GM12878 (cell line): ENCODE results near the gene CATSPER1. TPM values are rescaled to one million over a fixed set of nuclear protein-coding genes. Genes with fewer than 3 reads are reported as not detected.

ENCODE experiments used
- ATAC-seq: fragments of 200-7000 bp; cut with Tn5 transposase; 3 replicates; pipeline ENCODE4 v1.9.1; 2020; ENCODE audit warnings: mild to moderate bottlenecking, moderate library complexity
- BruUV-seq: library from RNA; stranded (reverse); fragments of 400-500 nt; replicated peaks from 2 replicates; lab custom pipeline; 2021; lab: Mats Ljungman, UMichigan
- CTCF ChIA-PET: fragments of 300-600 bp; sonication (Branson Sonifier 250); formaldehyde crosslinking; extraction: SDS; loops from one replicate; lab custom pipeline; 2021; ENCODE audit warnings: inconsistent platforms; lab: Yijun Ruan, JAX
- POLR2A ChIA-PET: fragments of 350-600 bp; formaldehyde crosslinking; extraction: SDS; loops from one replicate; lab custom pipeline; 2021; ENCODE audit warnings: inconsistent platforms; lab: Charles Lee
- RAD21 ChIA-PET: fragments of 300-600 bp; sonication (Branson Sonifier 250); formaldehyde crosslinking; loops from one replicate; lab custom pipeline; 2023; ENCODE audit warnings: antibody characterized with exemption; ENCODE audit not compliant: unreplicated experiment; lab: Charles Lee
- SMC1A ChIA-PET: fragments of 300-600 bp; sonication (Branson Sonifier 250); formaldehyde crosslinking; loops from one replicate; lab custom pipeline; 2023; ENCODE audit not compliant: unreplicated experiment, uncharacterized antibody; lab: Charles Lee
- DNase-seq: peaks from one replicate; pipeline ENCODE4 v3.0.0-alpha.2; 2011; ENCODE audit warnings: low read depth, low spot score
- FAIRE-seq: peaks from 3 replicates; lab custom pipeline; 2011; peaks lifted over from hg19 to GRCh38; lab: Jason Lieb, UNC
- H2AFZ ChIP-seq: 2 replicates; pipeline ENCODE4 v1.6.0; 2011; ENCODE audit warnings: low read depth, low read length, control low read depth; ENCODE audit not compliant: control insufficient read depth
- H3K27ac ChIP-seq: 2 replicates; pipeline ENCODE4 v1.5.1; 2011; ENCODE audit warnings: control low read depth; ENCODE audit not compliant: control insufficient read depth, insufficient read depth
- H3K27me3 ChIP-seq, 2 experiments: replicated peaks in 1 of 2; 2 replicates each; pipeline versions ENCODE4 v1.6.0 to v1.6.1; 2011; ENCODE audit warnings: low read length in 1 of 2; ENCODE audit not compliant: control insufficient read depth in 2 of 2, insufficient read depth in 2 of 2
- H3K36me3 ChIP-seq, 2 experiments: 2 replicates each; pipeline ENCODE4 v1.5.1; 2011; ENCODE audit warnings: low read length in 1 of 2; ENCODE audit not compliant: control insufficient read depth in 2 of 2, insufficient read depth in 2 of 2
- H3K4me1 ChIP-seq: 2 replicates; pipeline ENCODE4 v1.6.1; 2011; ENCODE audit warnings: mild to moderate bottlenecking, low read length, moderate library complexity, mixed read lengths; ENCODE audit not compliant: control insufficient read depth, insufficient read depth
- H3K4me2 ChIP-seq: 2 replicates; pipeline ENCODE4 v1.6.0; 2011; ENCODE audit warnings: control low read depth; ENCODE audit not compliant: control insufficient read depth, insufficient read depth
- H3K4me3 ChIP-seq: fragments of 200-600 bp; sonication (generic); 2 replicates; pipeline ENCODE4 v1.5.1; 2016
- H3K79me2 ChIP-seq: 2 replicates; pipeline ENCODE4 v1.6.0; 2011; ENCODE audit warnings: low read length; ENCODE audit not compliant: control insufficient read depth, insufficient read depth
- H3K9ac ChIP-seq: 2 replicates; pipeline ENCODE4 v1.8.0; 2011; ENCODE audit warnings: low read length, control low read depth, mixed read lengths; ENCODE audit not compliant: control insufficient read depth, insufficient read depth
- H3K9me3 ChIP-seq: replicated peaks from 3 replicates; pipeline ENCODE4 v1.5.1; 2011; ENCODE audit warnings: mild to moderate bottlenecking, low read length; ENCODE audit not compliant: control insufficient read depth, insufficient read depth
- H4K20me1 ChIP-seq: 2 replicates; pipeline ENCODE4 v1.6.0; 2011; ENCODE audit not compliant: control insufficient read depth, insufficient read depth
- BACH1 ChIP-seq: fragments of 450-650 bp; IDR thresholded peaks from 2 replicates; pipeline ENCODE4 v1.6.1; 2017; ENCODE audit warnings: mild to moderate bottlenecking, borderline replicate concordance
- BHLHE40 ChIP-seq, 2 experiments: fragments of 450-650 bp in 1 of 2; IDR thresholded peaks; 2 replicates each; pipeline ENCODE4 v1.6.1; 2011 to 2017; ENCODE audit warnings: low read depth in 2 of 2, borderline replicate concordance in 1 of 2, improper control_type of control experiment in 1 of 2, low read length in 1 of 2, mild to moderate bottlenecking in 1 of 2
- DPF2 ChIP-seq: fragments of 450-650 bp; IDR thresholded peaks from 2 replicates; pipeline ENCODE4 v1.6.1; 2017; ENCODE audit warnings: mild to moderate bottlenecking
- EGR1 ChIP-seq, 2 experiments: IDR thresholded peaks; 1 replicate in 1 of 2; 2 replicates in 1 of 2; pipeline ENCODE4 v1.6.1; 2011 to 2012; ENCODE audit warnings: low read depth in 2 of 2, low read length in 2 of 2, borderline replicate concordance in 1 of 2, mild to moderate bottlenecking in 1 of 2, moderate library complexity in 1 of 2
- IKZF2 ChIP-seq, 2 experiments: fragments of 450-650 bp; IDR thresholded peaks; 2 replicates each; pipeline ENCODE4 v1.6.1; 2017; ENCODE audit warnings: mild to moderate bottlenecking in 2 of 2, moderate library complexity in 2 of 2
- JUNB ChIP-seq: IDR thresholded peaks from 2 replicates; pipeline ENCODE4 v1.6.1; 2016; ENCODE audit warnings: antibody characterized with exemption, mild to moderate bottlenecking
- JUND ChIP-seq: IDR thresholded peaks from 2 replicates; pipeline ENCODE4 v1.6.1; 2012; ENCODE audit warnings: low read depth, mild to moderate bottlenecking, low read length, improper control_type of control experiment, moderate library complexity
- KLF5 ChIP-seq: fragments of 450-650 bp; IDR thresholded peaks from 2 replicates; pipeline ENCODE4 v1.6.1; 2014; ENCODE audit warnings: mild to moderate bottlenecking; ENCODE audit not compliant: partially characterized antibody
- MXI1 ChIP-seq: fragments of 150-350 bp; IDR thresholded peaks from 2 replicates; pipeline ENCODE4 v1.6.1; 2011; ENCODE audit warnings: low read depth, mild to moderate bottlenecking, inconsistent platforms, low read length, improper control_type of control experiment
- NR2C1 ChIP-seq: fragments of 450-650 bp; IDR thresholded peaks from 2 replicates; pipeline ENCODE4 v1.6.1; 2017; ENCODE audit warnings: antibody characterized with exemption, mild to moderate bottlenecking, moderate library complexity
- NRF1 ChIP-seq: conservative IDR thresholded peaks from 2 replicates; pipeline ENCODE4 v1.6.1; 2011; ENCODE audit warnings: mild to moderate bottlenecking, low read depth, low read length, improper control_type of control experiment
- PML ChIP-seq: IDR thresholded peaks from 2 replicates; pipeline ENCODE4 v1.6.1; 2012; ENCODE audit warnings: low read length, inconsistent platforms
- POLR2A ChIP-seq: IDR thresholded peaks from 2 replicates; pipeline ENCODE4 v1.6.1; 2011; ENCODE audit warnings: low read depth, mild to moderate bottlenecking, low read length
- RAD21 ChIP-seq: IDR thresholded peaks from 2 replicates; pipeline ENCODE4 v1.6.1; 2011; ENCODE audit warnings: mild to moderate bottlenecking, low read depth, low read length, moderate library complexity; ENCODE audit not compliant: insufficient read depth
- SMARCA5 ChIP-seq: fragments of 450-650 bp; IDR thresholded peaks from 2 replicates; pipeline ENCODE4 v1.6.1; 2017; ENCODE audit warnings: mild to moderate bottlenecking
- TCF3 ChIP-seq: IDR thresholded peaks from 2 replicates; pipeline ENCODE4 v1.6.1; 2012; ENCODE audit warnings: low read depth, mild to moderate bottlenecking, low read length, borderline replicate concordance; ENCODE audit not compliant: insufficient read depth
- YY1 ChIP-seq: IDR thresholded peaks from 2 replicates; pipeline ENCODE4 v1.6.1; 2011; ENCODE audit warnings: low read depth, mild to moderate bottlenecking, low read length
- WGBS: methylation state at CpG from one replicate; pipeline ENCODE4 v1.1.6; 2016; ENCODE audit warnings: low lambda C conversion rate; ENCODE audit not compliant: insufficient replicate concordance, insufficient coverage; ENCODE audit errors: missing lambda C conversion rate; 5-methylcytosine and 5-hydroxymethylcytosine counted together
- in situ Hi-C: fragments of 300-500 bp; cut with MboI; formaldehyde crosslinking; loops from 9 replicates; pipeline ENCODE4 v1.14.3; 2018; ENCODE audit warnings: mixed read lengths
- intact Hi-C: fragments of 100-400 bp; cut with micrococcal nuclease; formaldehyde crosslinking; loops from one replicate; pipeline ENCODE4 v1.14.2; 2022; ENCODE audit not compliant: unreplicated experiment
- polyA plus RNA-seq, 11 experiments: library from polyadenylated mRNA; depleted of rRNA in 4 of 11; unstranded in 6 of 11; stranded (reverse) in 5 of 11; fragments of >200 nt; fragmentation: Nextera tagmentation in 4 of 11; fragmentation: Illumina TruSeq in 1 of 11; extraction: Ambion mirVana in 4 of 11; extraction: Trizol in 1 of 11; gene quantifications; 1 replicate in 1 of 11; 2 replicates in 10 of 11; pipeline versions ENCODE4 v1.2.1 to v1.2.3, GENCODE V29; 2011 to 2016; ENCODE audit warnings: inconsistent platforms in 2 of 11, missing spikeins in 2 of 11, low read depth in 1 of 11
- total RNA-seq, 4 experiments: library from RNA; depleted of rRNA in 3 of 4; stranded (reverse); fragments of >200 nt in 3 of 4; fragmentation: Illumina TruSeq in 1 of 4; extraction: Trizol in 1 of 4; gene quantifications; 2 replicates each; pipeline versions ENCODE4 v1.2.1 to v1.2.3, GENCODE V29; 2013 to 2021
- TF ChIP-seq, protein P1 (sequence below): IDR thresholded peaks from 2 replicates; pipeline ENCODE4 v1.6.1; 2011; ENCODE audit warnings: borderline replicate concordance, low read depth, mild to moderate bottlenecking, moderate library complexity, mixed read lengths, low read length; ENCODE audit not compliant: insufficient read depth; ENCODE audit errors: extremely low read length
- TF ChIP-seq, protein P2 (sequence below): fragments of 450-650 bp; IDR thresholded peaks from 2 replicates; pipeline ENCODE4 v1.6.1; 2018; ENCODE audit warnings: mild to moderate bottlenecking, low read depth, moderate library complexity; ENCODE audit not compliant: partially characterized antibody

CATSPER1 gene
- total and polyA plus RNA-seq, 10 of the 15 experiments (the other 5 are each of a cell fraction or from before 2014, with no cell fraction given), result 0.02 to 0.05 TPM; not detected in 8

DNA sequence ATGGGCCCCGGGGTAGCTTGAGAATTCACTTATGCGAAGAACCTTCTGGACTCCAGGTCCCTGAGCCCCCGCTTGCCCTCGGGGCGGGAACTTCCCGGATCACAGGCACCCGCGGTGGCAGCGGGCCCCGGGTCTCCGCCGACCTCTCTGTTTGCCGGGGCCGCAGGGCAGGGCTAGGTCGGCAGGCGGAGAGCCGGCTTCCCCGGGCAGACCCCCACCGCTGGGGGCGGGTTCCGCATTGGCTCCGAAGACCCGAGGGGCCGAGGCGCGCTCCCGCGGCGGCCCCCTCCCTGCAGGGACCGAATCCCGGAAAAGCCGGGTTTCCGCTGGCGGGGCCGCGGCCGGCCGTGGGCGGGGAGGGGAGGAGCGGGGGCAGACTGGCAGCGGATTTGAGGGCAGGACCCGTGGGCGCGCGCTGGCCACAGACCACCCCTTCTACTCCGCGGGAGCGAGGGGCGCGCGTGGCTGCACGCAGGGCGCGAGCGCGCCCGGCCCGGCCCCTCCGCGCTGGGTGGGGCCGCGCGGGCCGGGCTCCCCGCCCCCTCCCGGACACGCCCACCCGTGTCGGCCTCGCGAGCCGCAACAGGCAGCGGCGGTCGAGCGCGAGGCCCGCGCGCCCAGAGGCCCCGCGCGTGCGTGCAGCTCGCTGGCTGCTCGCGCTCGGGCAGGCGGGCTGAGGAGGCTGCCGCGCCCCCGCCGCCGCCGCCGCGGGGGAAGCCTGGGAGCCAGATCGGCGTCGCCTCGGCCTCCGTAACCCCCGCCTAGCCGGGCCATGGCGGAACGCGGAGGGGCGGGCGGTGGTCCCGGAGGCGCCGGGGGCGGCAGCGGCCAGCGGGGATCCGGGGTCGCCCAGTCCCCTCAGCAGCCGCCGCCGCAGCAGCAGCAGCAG, 43.7 kb upstream of the CATSPER1 start, which contains the start of gene PACS1:
PACS1 (plus strand) TSS at position 558 of the 889 bp plus-strand sequence; CDS start at position 773, 215 bp downstream.
- ChIA-PET SMC1A (interaction anchor here (0.7 to 17.7 kb wide), 12 partner anchors 10 to 180 kb away, joined by 3 to 265 read pairs (median 11); partner anchors contain the start of gene SF3B2), RAD21 (interaction anchor here (1.0 to 7.3 kb wide), 12 partner anchors 11 to 189 kb away, joined by 3 to 81 read pairs (median 10); partner anchors contain the start of gene SF3B2), CTCF (interaction anchor here (0.6 to 20.0 kb wide), 23 partner anchors 8 to 271 kb away, joined by 3 to 195 read pairs (median 9); partner anchors contain the start of genes SF3B2 and YIF1A), POLR2A (interaction anchor here (0.6 to 6.3 kb wide), 16 partner anchors 10 to 72 kb away, joined by 3 to 56 read pairs (median 9); partner anchors contain the start of genes BANF1 and SF3B2)
- H3K4me1 ChIP-seq, result peaks cover 26% of the 10 kb centered on the region
- peaks cover 44% of the 10 kb centered on the region for H3K79me2 ChIP-seq
- H3K9me3 ChIP-seq, result no peaks in the 10 kb centered on the region; the same call in 2 of the 3 replicates
- H4K20me1 ChIP-seq, result no peaks in the 10 kb centered on the region
- DNase-seq (no peak), ATAC-seq (peak; percentile 61), FAIRE-seq (no peak)
- intact Hi-C loops, result loop anchor here (1.0 to 5.0 kb wide), 4 partner anchors 42 to 152 kb away; no protein-coding TSS in a partner anchor
- WGBS, result under 1% methylated on average over 87 of the region's 120 CpGs
- peaks cover 16 to 38% of the 10 kb centered on the region in 2 experiments for H3K36me3 ChIP-seq
- peak within 1 kb of the TSS; percentile 81 for H3K9ac ChIP-seq
- peak within 1 kb of the TSS; percentile 94 for H3K4me3 ChIP-seq
- H3K27ac ChIP-seq, result peak within 1 kb of the TSS; percentile 83
- in situ Hi-C loops, result loop anchor here (5.0 kb wide), 1 partner anchor 62 kb away; no protein-coding TSS in a partner anchor
- no peaks in the 10 kb centered on the region for H3K27me3 ChIP-seq
- no TSS peak for BruUV-seq
- H2AFZ ChIP-seq, result peak within 1 kb of the TSS; percentile 28
- H3K4me2 ChIP-seq, result peak within 1 kb of the TSS; percentile 97
- no peak for TF ChIP-seq JUND
- peak; percentile 30; the same call in 1 of the 2 replicates for TF ChIP-seq MXI1
- TF ChIP-seq NR2C1, result peak; percentile 26; the same call in 1 of the 2 replicates
- TF ChIP-seq JUNB, result no peak
- TF ChIP-seq NRF1, result 0 out of 2 replicates have a peak, but pooled peaks have one; percentile 16
- TF ChIP-seq PML, result peak; percentile 50; the same call in 1 of the 2 replicates
- no peak for TF ChIP-seq RAD21
- TF ChIP-seq DPF2, result peak; percentile 54; the same call in 1 of the 2 replicates
- TF ChIP-seq BACH1, result peak; percentile 87
- TF ChIP-seq, protein P1, sequence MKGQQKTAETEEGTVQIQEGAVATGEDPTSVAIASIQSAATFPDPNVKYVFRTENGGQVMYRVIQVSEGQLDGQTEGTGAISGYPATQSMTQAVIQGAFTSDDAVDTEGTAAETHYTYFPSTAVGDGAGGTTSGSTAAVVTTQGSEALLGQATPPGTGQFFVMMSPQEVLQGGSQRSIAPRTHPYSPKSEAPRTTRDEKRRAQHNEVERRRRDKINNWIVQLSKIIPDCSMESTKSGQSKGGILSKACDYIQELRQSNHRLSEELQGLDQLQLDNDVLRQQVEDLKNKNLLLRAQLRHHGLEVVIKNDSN, result no peak
- TF ChIP-seq, protein P2, sequence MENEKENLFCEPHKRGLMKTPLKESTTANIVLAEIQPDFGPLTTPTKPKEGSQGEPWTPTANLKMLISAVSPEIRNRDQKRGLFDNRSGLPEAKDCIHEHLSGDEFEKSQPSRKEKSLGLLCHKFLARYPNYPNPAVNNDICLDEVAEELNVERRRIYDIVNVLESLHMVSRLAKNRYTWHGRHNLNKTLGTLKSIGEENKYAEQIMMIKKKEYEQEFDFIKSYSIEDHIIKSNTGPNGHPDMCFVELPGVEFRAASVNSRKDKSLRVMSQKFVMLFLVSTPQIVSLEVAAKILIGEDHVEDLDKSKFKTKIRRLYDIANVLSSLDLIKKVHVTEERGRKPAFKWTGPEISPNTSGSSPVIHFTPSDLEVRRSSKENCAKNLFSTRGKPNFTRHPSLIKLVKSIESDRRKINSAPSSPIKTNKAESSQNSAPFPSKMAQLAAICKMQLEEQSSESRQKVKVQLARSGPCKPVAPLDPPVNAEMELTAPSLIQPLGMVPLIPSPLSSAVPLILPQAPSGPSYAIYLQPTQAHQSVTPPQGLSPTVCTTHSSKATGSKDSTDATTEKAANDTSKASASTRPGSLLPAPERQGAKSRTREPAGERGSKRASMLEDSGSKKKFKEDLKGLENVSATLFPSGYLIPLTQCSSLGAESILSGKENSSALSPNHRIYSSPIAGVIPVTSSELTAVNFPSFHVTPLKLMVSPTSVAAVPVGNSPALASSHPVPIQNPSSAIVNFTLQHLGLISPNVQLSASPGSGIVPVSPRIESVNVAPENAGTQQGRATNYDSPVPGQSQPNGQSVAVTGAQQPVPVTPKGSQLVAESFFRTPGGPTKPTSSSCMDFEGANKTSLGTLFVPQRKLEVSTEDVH, result no peak
- peak; percentile 28; the same call in 1 of the 2 replicates for TF ChIP-seq YY1
- TF ChIP-seq SMARCA5, result 0 out of 2 replicates have a peak, but pooled peaks have one; percentile 67
- 0 out of 2 replicates have a peak, but pooled peaks have one; percentile 9 for TF ChIP-seq TCF3
- TF ChIP-seq KLF5, result no peak
- TF ChIP-seq BHLHE40 (IDR thresholded peaks at IDR 0.05; ENCODE audit: borderline replicate concordance in 1 of 2, low read depth in 2 of 2, low read length in 1 of 2), result peak; percentile 23 to 84; a peak in 3 of 4 replicates
- peak in 1 of 2 experiments; percentile 91; a peak in 2 of 3 replicates for TF ChIP-seq EGR1 (IDR thresholded peaks at IDR 0.05; ENCODE audit: borderline replicate concordance in 1 of 2, low read depth in 2 of 2, low read length in 2 of 2)
- peak; percentile 68 for TF ChIP-seq POLR2A
- 0 out of 4 replicates have a peak, but pooled peaks of 1 of the 2 experiments have one; percentile 29 for TF ChIP-seq IKZF2 (IDR thresholded peaks at IDR 0.05)
